SK-MEL-5 (cell line): ENCODE results near the gene KRCC1. TPM values are rescaled to one million over a fixed set of nuclear protein-coding genes. Genes with fewer than 3 reads are reported as not detected.

ENCODE experiments used
- DNase-seq: peaks from one replicate; pipeline ENCODE4 v3.0.0-alpha.2; 2016; ENCODE audit warnings: low read depth, low spot score
- in situ Hi-C: cut with HindIII; loops from 2 replicates; pipeline ENCODE4 v1.10.0; 2016; ENCODE audit warnings: low sequenced_read_pairs, high pct_unique_total_duplicates, low pct_unique_long_range_greater_than_20kb
- total RNA-seq: library from RNA; depleted of rRNA; stranded (reverse); fragments of >200 nt; shearing (Covaris generic); gene quantifications from 2 replicates; pipeline ENCODE4 v1.2.3, GENCODE V29; 2014

The KRCC1 gene
- total RNA-seq, 1 experiment from 2014 or later, result 15.7 TPM

GRCh38 chr2:88081924-88082608, 26.5 kb upstream of the KRCC1 start:
- in situ Hi-C loops, result no loop called here
- DNase-seq, result no peak

GRCh38 chr2:88080545-88080944, 25.0 kb upstream of the KRCC1 start:
- no peak for DNase-seq
- in situ Hi-C loops, result no loop called here

GRCh38 chr2:88078643-88079172, 23.1 kb upstream of the KRCC1 start:
- DNase-seq, result no peak
- in situ Hi-C loops, result no loop called here

- in situ Hi-C loops, result no loop called here
- no peak for DNase-seq
Observed at GRCh38 chr2:88077080-88077479, 21.5 kb upstream of the KRCC1 start.

- in situ Hi-C loops, result no loop called here
- no peak for DNase-seq
Observed at GRCh38 chr2:88074854-88075292, 19.3 kb upstream of the KRCC1 start.

GRCh38 chr2:88074150-88074549, 18.6 kb upstream of the KRCC1 start:
- no peak for DNase-seq
- in situ Hi-C loops, result no loop called here

- in situ Hi-C loops, result no loop called here
- no peak for DNase-seq
Observed at GRCh38 chr2:88071365-88071764, 15.8 kb upstream of the KRCC1 start.

GRCh38 chr2:88070055-88070454, 14.5 kb upstream of the KRCC1 start:
- in situ Hi-C loops, result no loop called here

GRCh38 chr2:88069117-88069516, 13.5 kb upstream of the KRCC1 start:
- no peak for DNase-seq
- in situ Hi-C loops, result no loop called here

More at GRCh38 chr2:88070055-88070454, 14.5 kb upstream of the KRCC1 start:
- DNase-seq, result no peak

GRCh38 chr2:88068044-88068443, 12.5 kb upstream of the KRCC1 start:
- no peak for DNase-seq
- in situ Hi-C loops, result no loop called here

GRCh38 chr2:88067598-88067997, 12.0 kb upstream of the KRCC1 start, which contains the start of gene SMYD1:
Gene SMYD1 (plus strand): TSS chr2:88067825. CDS start chr2:88067865, 40 bp downstream.
- in situ Hi-C loops, result no loop called here
- no peak for DNase-seq

GRCh38 chr2:88067189-88067588, 11.6 kb upstream of the KRCC1 start:
- no peak for DNase-seq
- in situ Hi-C loops, result no loop called here

- no peak for DNase-seq
- in situ Hi-C loops, result no loop called here
Observed at GRCh38 chr2:88066543-88066942, 11.0 kb upstream of the KRCC1 start.

GRCh38 chr2:88061295-88061694, 5.7 kb upstream of the KRCC1 start:
- no peak for DNase-seq
- in situ Hi-C loops, result no loop called here

- in situ Hi-C loops, result no loop called here
Observed at GRCh38 chr2:88060907-88061275, 5.3 kb upstream of the KRCC1 start.

GRCh38 chr2:88059979-88060906, 4.7 kb upstream of the KRCC1 start:
- peak; percentile 75 for DNase-seq
- in situ Hi-C loops, result no loop called here

More at GRCh38 chr2:88060907-88061275, 5.3 kb upstream of the KRCC1 start:
- DNase-seq, result no peak

- no peak for DNase-seq
- in situ Hi-C loops, result no loop called here
Observed at GRCh38 chr2:88058191-88058590, 2.6 kb upstream of the KRCC1 start.

- in situ Hi-C loops, result no loop called here
- no peak for DNase-seq
Observed at GRCh38 chr2:88057437-88057844, 1.9 kb upstream of the KRCC1 start.
